DND-41 (cell line): Measurements from ENCODE around the gene SLC2A4RG.

Experiments used
- ATAC-seq: fragments of 200-7000 bp; cut with Tn5 transposase; 3 replicates; pipeline ENCODE4 v1.9.1; 2021; ENCODE audit warnings: low read depth; ENCODE audit not compliant: insufficient read depth
- DNase-seq: peaks from one replicate; pipeline ENCODE4 v3.0.0-alpha.2; 2020
- H2AFZ ChIP-seq: 2 replicates; pipeline ENCODE4 v1.6.0; 2012; ENCODE audit warnings: low read depth, low read length
- H3K27ac ChIP-seq: 2 replicates; pipeline ENCODE4 v1.5.1; 2012; ENCODE audit warnings: low read length, inconsistent platforms
- H3K27me3 ChIP-seq: fragments of 200-600 bp; sonication (generic); 2 replicates; pipeline ENCODE4 v1.6.0; 2012; ENCODE audit warnings: low read length, mild to moderate bottlenecking, inconsistent platforms; ENCODE audit not compliant: insufficient read depth, poor library complexity
- H3K36me3 ChIP-seq: 2 replicates; pipeline ENCODE4 v1.5.1; 2012; ENCODE audit warnings: low read length, inconsistent platforms; ENCODE audit not compliant: insufficient read depth
- H3K4me1 ChIP-seq: 2 replicates; pipeline ENCODE4 v1.5.1; 2012; ENCODE audit warnings: mild to moderate bottlenecking, low read length; ENCODE audit not compliant: insufficient read depth
- H3K4me2 ChIP-seq: 2 replicates; pipeline ENCODE4 v1.6.0; 2012; ENCODE audit warnings: mild to moderate bottlenecking, moderate library complexity, low read length, inconsistent platforms; ENCODE audit not compliant: insufficient read depth
- H3K4me3 ChIP-seq, 2 experiments: fragments of 200-600 bp in 1 of 2; shearing (Covaris generic) in 1 of 2; 2 replicates each; pipeline ENCODE4 v1.5.1; 2012 to 2016; ENCODE audit warnings: inconsistent platforms in 2 of 2, low read length in 2 of 2, mild to moderate bottlenecking in 2 of 2, low read depth in 1 of 2, moderate library complexity in 1 of 2
- H3K79me2 ChIP-seq: 2 replicates; pipeline ENCODE4 v1.6.0; 2012; ENCODE audit warnings: low read length, inconsistent platforms; ENCODE audit not compliant: insufficient read depth
- H3K9ac ChIP-seq: 2 replicates; pipeline ENCODE4 v1.6.0; 2012; ENCODE audit warnings: low read depth, mild to moderate bottlenecking, inconsistent platforms, low read length, moderate library complexity
- H3K9me3 ChIP-seq: 2 replicates; pipeline ENCODE4 v1.5.1; 2012; ENCODE audit warnings: low read length, moderate library complexity, mild to moderate bottlenecking, inconsistent platforms; ENCODE audit not compliant: insufficient read depth, severe bottlenecking
- H4K20me1 ChIP-seq: 2 replicates; pipeline ENCODE4 v1.6.0; 2012; ENCODE audit warnings: low read length; ENCODE audit not compliant: insufficient read depth
- EZH2 ChIP-seq: IDR thresholded peaks from 3 replicates; pipeline ENCODE4 v1.6.1; 2012; ENCODE audit warnings: borderline replicate concordance, low read depth, mild to moderate bottlenecking, moderate library complexity, low read length, inconsistent platforms; ENCODE audit not compliant: severe bottlenecking
- TF ChIP-seq, protein P1 (sequence below): IDR thresholded peaks from 2 replicates; pipeline ENCODE4 v1.5.1; 2012; ENCODE audit warnings: borderline replicate concordance, low read length, moderate library complexity, mild to moderate bottlenecking; ENCODE audit not compliant: poor library complexity, severe bottlenecking; ENCODE audit errors: extremely low read depth

The SLC2A4RG gene

DNA sequence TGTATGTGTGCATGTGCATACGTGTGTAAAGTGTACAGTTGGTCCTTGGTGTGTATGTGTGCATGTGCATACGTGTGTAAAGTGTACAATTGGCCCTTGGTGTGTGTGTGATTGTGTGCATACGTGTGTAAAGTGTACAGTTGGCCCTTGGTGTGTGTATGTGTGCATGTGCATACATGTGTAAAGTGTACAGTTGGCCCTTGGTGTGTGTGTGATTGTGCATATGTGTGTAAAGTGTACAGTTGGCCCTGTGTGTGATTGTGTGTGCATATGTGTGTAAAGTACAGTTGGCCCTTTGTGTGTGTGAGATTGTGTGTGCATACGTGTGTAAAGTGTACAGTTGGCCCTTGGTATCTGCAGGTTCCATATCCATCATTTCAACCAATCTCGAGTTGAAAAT lies 8.2 kb upstream of the SLC2A4RG start:
- no peaks in the 10 kb centered on the region for H3K9me3 ChIP-seq
- peak overlapping the region in 1 of 2 experiments; percentile 1; a peak in 1 of 4 replicates for H3K4me3 ChIP-seq
- H3K36me3 ChIP-seq = peaks cover 78% of the 10 kb centered on the region
- peaks cover 53% of the 10 kb centered on the region for H3K4me1 ChIP-seq
- no peak for TF ChIP-seq EZH2
- TF ChIP-seq, protein P1, sequence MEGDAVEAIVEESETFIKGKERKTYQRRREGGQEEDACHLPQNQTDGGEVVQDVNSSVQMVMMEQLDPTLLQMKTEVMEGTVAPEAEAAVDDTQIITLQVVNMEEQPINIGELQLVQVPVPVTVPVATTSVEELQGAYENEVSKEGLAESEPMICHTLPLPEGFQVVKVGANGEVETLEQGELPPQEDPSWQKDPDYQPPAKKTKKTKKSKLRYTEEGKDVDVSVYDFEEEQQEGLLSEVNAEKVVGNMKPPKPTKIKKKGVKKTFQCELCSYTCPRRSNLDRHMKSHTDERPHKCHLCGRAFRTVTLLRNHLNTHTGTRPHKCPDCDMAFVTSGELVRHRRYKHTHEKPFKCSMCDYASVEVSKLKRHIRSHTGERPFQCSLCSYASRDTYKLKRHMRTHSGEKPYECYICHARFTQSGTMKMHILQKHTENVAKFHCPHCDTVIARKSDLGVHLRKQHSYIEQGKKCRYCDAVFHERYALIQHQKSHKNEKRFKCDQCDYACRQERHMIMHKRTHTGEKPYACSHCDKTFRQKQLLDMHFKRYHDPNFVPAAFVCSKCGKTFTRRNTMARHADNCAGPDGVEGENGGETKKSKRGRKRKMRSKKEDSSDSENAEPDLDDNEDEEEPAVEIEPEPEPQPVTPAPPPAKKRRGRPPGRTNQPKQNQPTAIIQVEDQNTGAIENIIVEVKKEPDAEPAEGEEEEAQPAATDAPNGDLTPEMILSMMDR = no peak
- peak overlapping the region; percentile 28 for H3K9ac ChIP-seq
- H2AFZ ChIP-seq = no peak overlapping the region
- H3K79me2 ChIP-seq = peaks cover 66% of the 10 kb centered on the region
- peaks cover 51% of the 10 kb centered on the region for H4K20me1 ChIP-seq
- H3K27ac ChIP-seq = peak overlapping the region; percentile 84
- no peaks in the 10 kb centered on the region for H3K27me3 ChIP-seq
- no peak for DNase-seq
- H3K4me2 ChIP-seq = peak overlapping the region; percentile 46
- no peak for ATAC-seq

DNA sequence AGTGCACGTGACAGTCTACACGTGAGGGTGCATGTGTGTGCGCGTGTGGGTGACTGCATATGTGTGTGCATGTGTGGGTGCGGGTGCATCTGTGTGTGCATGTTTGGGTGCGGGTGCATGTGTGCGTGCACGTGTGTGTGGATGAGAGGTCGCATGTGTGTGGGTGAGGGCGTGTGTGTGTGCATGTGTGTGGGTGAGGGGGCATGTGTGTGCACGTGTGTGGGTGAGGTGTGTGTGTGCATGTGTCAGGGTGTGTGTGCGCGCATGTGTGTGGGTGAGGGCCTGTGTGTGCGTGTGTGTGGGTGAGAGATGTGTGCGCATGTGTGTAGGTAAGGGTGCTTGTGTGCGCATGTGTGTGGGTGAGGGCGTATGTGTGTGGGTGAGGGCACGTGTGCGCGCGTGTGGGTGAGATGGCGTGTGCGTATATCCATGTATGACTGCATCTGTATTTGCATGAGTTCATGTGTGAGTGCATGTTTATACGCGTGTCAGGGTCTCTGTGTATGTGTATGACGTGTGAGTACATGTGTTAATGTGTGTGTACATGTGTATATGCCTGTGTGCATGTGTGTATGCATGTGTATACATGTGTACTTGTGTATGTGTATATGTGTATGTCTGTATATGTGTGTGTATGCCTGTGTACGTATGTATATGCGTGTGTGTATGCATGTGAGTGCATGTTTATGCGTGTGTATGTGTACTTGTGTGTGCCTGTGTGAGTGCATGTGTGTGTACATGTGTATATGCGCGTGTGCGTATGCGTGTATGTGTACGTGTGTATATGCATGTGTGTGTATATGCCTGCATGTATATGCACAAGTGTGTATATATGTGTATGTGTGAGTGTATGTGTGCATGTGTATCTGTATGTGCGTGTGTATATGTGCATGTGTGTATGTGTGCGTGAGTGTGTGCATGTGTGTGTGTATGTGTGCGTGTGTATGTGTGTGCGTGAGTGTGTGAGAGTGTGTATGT lies 7.2 kb upstream of the SLC2A4RG start:
- Histone ChIP-seq H3K4me2 (no peak overlapping the region), H3K9ac (no peak overlapping the region), H3K27ac (no peak overlapping the region), H2AFZ (no peak overlapping the region), H4K20me1 (peaks cover 51% of the 10 kb centered on the region), H3K27me3 (no peaks in the 10 kb centered on the region), H3K4me1 (peaks cover 43% of the 10 kb centered on the region), H3K9me3 (no peaks in the 10 kb centered on the region), H3K36me3 (peaks cover 82% of the 10 kb centered on the region), H3K79me2 (peaks cover 56% of the 10 kb centered on the region), H3K4me3 (no peak overlapping the region)
- no peak for TF ChIP-seq EZH2
- TF ChIP-seq, protein P1 = no peak
- ATAC-seq (no peak), DNase-seq (no peak)

DNA sequence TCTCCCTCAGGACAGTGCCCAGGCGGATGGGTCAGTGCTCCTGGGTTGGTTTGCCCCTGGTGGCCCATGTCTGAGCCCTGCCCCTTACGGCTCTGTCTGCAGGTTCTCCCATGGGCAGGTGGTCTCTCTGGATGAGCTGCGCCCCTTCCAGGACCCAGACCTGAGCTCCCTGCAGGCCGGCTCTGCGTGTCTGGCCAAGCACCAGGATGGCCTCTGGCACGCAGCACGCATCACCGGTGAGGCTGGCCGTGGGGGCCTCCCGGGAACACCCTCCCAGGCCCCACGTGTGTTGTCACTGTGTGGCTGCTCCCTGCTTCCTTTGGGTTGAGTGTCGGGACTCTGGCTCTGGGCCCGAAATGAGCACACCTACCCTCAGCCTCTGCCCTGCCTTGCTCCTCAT lies 6.5 kb upstream of the SLC2A4RG start:
- peaks cover 85% of the 10 kb centered on the region for H3K36me3 ChIP-seq
- H3K4me2 ChIP-seq = no peak overlapping the region

More for the DNA sequence above, 6.5 kb upstream of the SLC2A4RG start:
- ATAC-seq (no peak), DNase-seq (no peak)
- Histone ChIP-seq H4K20me1 (peaks cover 52% of the 10 kb centered on the region), H2AFZ (no peak overlapping the region), H3K4me3 (no peak overlapping the region), H3K4me1 (peaks cover 36% of the 10 kb centered on the region), H3K9ac (no peak overlapping the region), H3K9me3 (no peaks in the 10 kb centered on the region), H3K79me2 (peaks cover 49% of the 10 kb centered on the region), H3K27me3 (no peaks in the 10 kb centered on the region), H3K27ac (no peak overlapping the region; the same call in 1 of the 2 replicates)
- TF ChIP-seq, protein P1 = no peak
- TF ChIP-seq EZH2 = no peak
